ENCODE measurements around the gene TMEM62.
"Not testable (repeated sequence)": the region's sequence is repeated elsewhere in the genome, so short reads cannot be mapped to it uniquely, and the experiment has no call there.

Gene TMEM62

GRCh38 chr15:43144512-43144911, 11.1 kb downstream of the TMEM62 start:
- Histone ChIP-seq H3K36me3 (ENCODE audit: control insufficient read depth, insufficient read depth, low read length) (no peaks in the 10 kb centered on the region), H3K4me3 (ENCODE audit: extremely low read depth, insufficient read depth, low read length, poor library complexity, severe bottlenecking) (no peak overlapping the region)

GRCh38 chr15:43146184-43146583, 12.8 kb downstream of the TMEM62 start:
- peaks cover 8% of the 10 kb centered on the region for H3K4me1 ChIP-seq (ENCODE audit: control insufficient read depth, insufficient read depth, low read length, poor library complexity, severe bottlenecking)
- no peak overlapping the region for H3K27ac ChIP-seq (ENCODE audit: low read depth, low read length, severe bottlenecking)
- no peaks in the 10 kb centered on the region for H3K36me3 ChIP-seq (ENCODE audit: control insufficient read depth, insufficient read depth, low read length)
- no peak overlapping the region for H3K4me3 ChIP-seq (ENCODE audit: extremely low read depth, insufficient read depth, low read length, poor library complexity, severe bottlenecking)
- 100% methylated on average over 1 of the region's 5 CpGs; no CpG with 5 or more reads in 1 of the 2 experiments for WGBS, 2 experiments (ENCODE audit: insufficient coverage in 2 of 2)
- no peaks in the 10 kb centered on the region for H3K9me3 ChIP-seq (ENCODE audit: control insufficient read depth, low read length)

More at GRCh38 chr15:43144512-43144911, 11.1 kb downstream of the TMEM62 start:
- Histone ChIP-seq H3K4me1 (ENCODE audit: control insufficient read depth, insufficient read depth, low read length, poor library complexity, severe bottlenecking) (peaks cover 4% of the 10 kb centered on the region), H3K27ac (ENCODE audit: low read depth, low read length, severe bottlenecking) (no peak overlapping the region), H3K9me3 (ENCODE audit: control insufficient read depth, low read length) (no peaks in the 10 kb centered on the region)

GRCh38 chr15:43150191-43150929, 17.0 kb downstream of the TMEM62 start:
- Histone ChIP-seq H3K27ac (ENCODE audit: low read depth, low read length, severe bottlenecking) (peak overlapping the region; percentile 70), H3K36me3 (ENCODE audit: control insufficient read depth, insufficient read depth, low read length) (no peaks in the 10 kb centered on the region)
- 100% methylated on average over 1 to 2 of the region's 5 CpGs for WGBS, 2 experiments (ENCODE audit: insufficient coverage in 2 of 2)

GRCh38 chr15:43151688-43152087, 18.3 kb downstream of the TMEM62 start:
- Histone ChIP-seq H3K27ac (ENCODE audit: low read depth, low read length, severe bottlenecking) (no peak overlapping the region), H3K4me1 (ENCODE audit: control insufficient read depth, insufficient read depth, low read length, poor library complexity, severe bottlenecking) (peaks cover 4% of the 10 kb centered on the region), H3K9me3 (ENCODE audit: control insufficient read depth, low read length) (no peaks in the 10 kb centered on the region), H3K36me3 (ENCODE audit: control insufficient read depth, insufficient read depth, low read length) (no peaks in the 10 kb centered on the region), H3K4me3 (ENCODE audit: extremely low read depth, insufficient read depth, low read length, poor library complexity, severe bottlenecking) (no peak overlapping the region)
- WGBS, 2 experiments (ENCODE audit: insufficient coverage in 2 of 2) = no CpG with 5 or more reads among the region's 2 CpGs

More at GRCh38 chr15:43150191-43150929, 17.0 kb downstream of the TMEM62 start:
- Histone ChIP-seq H3K9me3 (ENCODE audit: control insufficient read depth, low read length) (no peaks in the 10 kb centered on the region), H3K4me1 (ENCODE audit: control insufficient read depth, insufficient read depth, low read length, poor library complexity, severe bottlenecking) (peaks cover 4% of the 10 kb centered on the region), H3K4me3 (ENCODE audit: extremely low read depth, insufficient read depth, low read length, poor library complexity, severe bottlenecking) (no peak overlapping the region)

- Histone ChIP-seq H3K27ac (ENCODE audit: low read depth, low read length, severe bottlenecking) (no peak overlapping the region), H3K4me3 (ENCODE audit: extremely low read depth, insufficient read depth, low read length, poor library complexity, severe bottlenecking) (no peak overlapping the region), H3K4me1 (ENCODE audit: control insufficient read depth, insufficient read depth, low read length, poor library complexity, severe bottlenecking) (peaks cover 4% of the 10 kb centered on the region), H3K9me3 (ENCODE audit: control insufficient read depth, low read length) (no peaks in the 10 kb centered on the region), H3K36me3 (ENCODE audit: control insufficient read depth, insufficient read depth, low read length) (no peaks in the 10 kb centered on the region)
Measured at GRCh38 chr15:43153269-43153668, 19.9 kb downstream of the TMEM62 start.

GRCh38 chr15:43165801-43166325, 32.5 kb downstream of the TMEM62 start:
- no CpG with 5 or more reads among the region's 2 CpGs for WGBS, 2 experiments (ENCODE audit: insufficient coverage in 2 of 2)
- Histone ChIP-seq H3K4me3 (ENCODE audit: extremely low read depth, insufficient read depth, low read length, poor library complexity, severe bottlenecking) (no peak overlapping the region), H3K4me1 (ENCODE audit: control insufficient read depth, insufficient read depth, low read length, poor library complexity, severe bottlenecking) (peaks cover 15% of the 10 kb centered on the region), H3K36me3 (ENCODE audit: control insufficient read depth, insufficient read depth, low read length) (no peaks in the 10 kb centered on the region), H3K9me3 (ENCODE audit: control insufficient read depth, low read length) (no peaks in the 10 kb centered on the region), H3K27ac (ENCODE audit: low read depth, low read length, severe bottlenecking) (no peak overlapping the region)

GRCh38 chr15:43167261-43167660, 33.9 kb downstream of the TMEM62 start:
- not testable (repeated sequence) for H3K27ac ChIP-seq (ENCODE audit: low read depth, low read length, severe bottlenecking); H3K36me3 ChIP-seq (ENCODE audit: control insufficient read depth, insufficient read depth, low read length); H3K4me3 ChIP-seq (ENCODE audit: extremely low read depth, insufficient read depth, low read length, poor library complexity, severe bottlenecking); H3K9me3 ChIP-seq (ENCODE audit: control insufficient read depth, low read length)
- H3K4me1 ChIP-seq (ENCODE audit: control insufficient read depth, insufficient read depth, low read length, poor library complexity, severe bottlenecking) = peaks cover 15% of the 10 kb centered on the region
- 97 to 100% methylated on average over 3 to 11 of the region's 28 CpGs for WGBS, 2 experiments (ENCODE audit: insufficient coverage in 2 of 2)

- H3K36me3 ChIP-seq (ENCODE audit: control insufficient read depth, insufficient read depth, low read length) = no peaks in the 10 kb centered on the region
- H3K4me3 ChIP-seq (ENCODE audit: extremely low read depth, insufficient read depth, low read length, poor library complexity, severe bottlenecking) = no peak overlapping the region
- no peaks in the 10 kb centered on the region for H3K9me3 ChIP-seq (ENCODE audit: control insufficient read depth, low read length)
- 86 to 100% methylated on average over 1 of the region's 2 CpGs for WGBS, 2 experiments (ENCODE audit: insufficient coverage in 2 of 2)
- no peak overlapping the region for H3K27ac ChIP-seq (ENCODE audit: low read depth, low read length, severe bottlenecking)
- H3K4me1 ChIP-seq (ENCODE audit: control insufficient read depth, insufficient read depth, low read length, poor library complexity, severe bottlenecking) = peaks cover 15% of the 10 kb centered on the region
Measured at GRCh38 chr15:43168192-43169107, 35.1 kb downstream of the TMEM62 start.

GRCh38 chr15:43169888-43170287, 36.5 kb downstream of the TMEM62 start:
- Histone ChIP-seq H3K9me3 (ENCODE audit: control insufficient read depth, low read length) (peaks cover 4% of the 10 kb centered on the region), H3K4me1 (ENCODE audit: control insufficient read depth, insufficient read depth, low read length, poor library complexity, severe bottlenecking) (peaks cover 15% of the 10 kb centered on the region), H3K4me3 (ENCODE audit: extremely low read depth, insufficient read depth, low read length, poor library complexity, severe bottlenecking) (no peak overlapping the region), H3K27ac (ENCODE audit: low read depth, low read length, severe bottlenecking) (no peak overlapping the region), H3K36me3 (ENCODE audit: control insufficient read depth, insufficient read depth, low read length) (no peaks in the 10 kb centered on the region)
- 88 to 93% methylated on average over 3 to 4 of the region's 4 CpGs for whole genome bisulfite sequencing, 2 experiments (ENCODE audit: insufficient coverage in 2 of 2)

- H3K9me3 ChIP-seq (ENCODE audit: control insufficient read depth, low read length); H3K36me3 ChIP-seq (ENCODE audit: control insufficient read depth, insufficient read depth, low read length); H3K4me1 ChIP-seq (ENCODE audit: control insufficient read depth, insufficient read depth, low read length, poor library complexity, severe bottlenecking); H3K4me3 ChIP-seq (ENCODE audit: extremely low read depth, insufficient read depth, low read length, poor library complexity, severe bottlenecking); H3K27ac ChIP-seq (ENCODE audit: low read depth, low read length, severe bottlenecking): not testable (repeated sequence)
- WGBS, 2 experiments (ENCODE audit: insufficient coverage in 2 of 2) = 95 to 96% methylated on average over 12 to 15 of the region's 25 CpGs
Measured at GRCh38 chr15:43175656-43176309, 42.4 kb downstream of the TMEM62 start.
